Osteocyte (in vitro differentiated cells): ENCODE results near the gene TXNDC11. TPM values are rescaled to one million over a fixed set of nuclear protein-coding genes. Genes with fewer than 3 reads are reported as not detected.

ENCODE experiments used
- DNase-seq: peaks from one replicate; pipeline ENCODE4 v3.0.0; 2021; ENCODE audit warnings: mixed read lengths; ENCODE audit not compliant: unreplicated experiment; ENCODE audit errors: extremely low spot score
- H3K27ac Mint-ChIP-seq: one replicate; pipeline ENCODE4 v1.8.0; 2021; ENCODE audit warnings: mild to moderate bottlenecking, mixed read lengths; ENCODE audit not compliant: unreplicated experiment
- H3K27me3 Mint-ChIP-seq: one replicate; pipeline ENCODE4 v1.8.0; 2021; ENCODE audit warnings: mixed read lengths; ENCODE audit not compliant: unreplicated experiment
- H3K36me3 Mint-ChIP-seq: one replicate; pipeline ENCODE4 v1.8.0; 2021; ENCODE audit warnings: mixed read lengths; ENCODE audit not compliant: unreplicated experiment
- H3K4me1 Mint-ChIP-seq: one replicate; pipeline ENCODE4 v1.8.0; 2021; ENCODE audit warnings: mixed read lengths; ENCODE audit not compliant: unreplicated experiment
- H3K4me3 Mint-ChIP-seq: one replicate; pipeline ENCODE4 v1.8.0; 2021; ENCODE audit warnings: mild to moderate bottlenecking, moderate library complexity, mixed read lengths; ENCODE audit not compliant: unreplicated experiment
- H3K9me3 Mint-ChIP-seq: one replicate; pipeline ENCODE4 v1.8.0; 2021; ENCODE audit warnings: mixed read lengths; ENCODE audit not compliant: unreplicated experiment
- total RNA-seq: library from RNA; stranded (reverse); gene quantifications from 2 replicates; pipeline ENCODE4 v1.2.1, GENCODE V29; 2021
- TF ChIP-seq, protein P1 (sequence below): fragments of 200-600 bp; sonication (generic); IDR thresholded peaks from 2 replicates; pipeline ENCODE4 v1.5.0; 2021; ENCODE audit warnings: antibody characterized with exemption, mild to moderate bottlenecking, moderate library complexity

Gene TXNDC11
- total RNA-seq, 1 donor from 2014 or later: 31.9 TPM

- Mint-ChIP-seq H3K36me3 (peaks cover 46% of the 10 kb centered on the region), H3K27ac (no peak overlapping the region), H3K4me3 (no peak overlapping the region), H3K9me3 (no peaks in the 10 kb centered on the region), H3K27me3 (no peaks in the 10 kb centered on the region), H3K4me1 (no peaks in the 10 kb centered on the region)
- TF ChIP-seq, protein P1, sequence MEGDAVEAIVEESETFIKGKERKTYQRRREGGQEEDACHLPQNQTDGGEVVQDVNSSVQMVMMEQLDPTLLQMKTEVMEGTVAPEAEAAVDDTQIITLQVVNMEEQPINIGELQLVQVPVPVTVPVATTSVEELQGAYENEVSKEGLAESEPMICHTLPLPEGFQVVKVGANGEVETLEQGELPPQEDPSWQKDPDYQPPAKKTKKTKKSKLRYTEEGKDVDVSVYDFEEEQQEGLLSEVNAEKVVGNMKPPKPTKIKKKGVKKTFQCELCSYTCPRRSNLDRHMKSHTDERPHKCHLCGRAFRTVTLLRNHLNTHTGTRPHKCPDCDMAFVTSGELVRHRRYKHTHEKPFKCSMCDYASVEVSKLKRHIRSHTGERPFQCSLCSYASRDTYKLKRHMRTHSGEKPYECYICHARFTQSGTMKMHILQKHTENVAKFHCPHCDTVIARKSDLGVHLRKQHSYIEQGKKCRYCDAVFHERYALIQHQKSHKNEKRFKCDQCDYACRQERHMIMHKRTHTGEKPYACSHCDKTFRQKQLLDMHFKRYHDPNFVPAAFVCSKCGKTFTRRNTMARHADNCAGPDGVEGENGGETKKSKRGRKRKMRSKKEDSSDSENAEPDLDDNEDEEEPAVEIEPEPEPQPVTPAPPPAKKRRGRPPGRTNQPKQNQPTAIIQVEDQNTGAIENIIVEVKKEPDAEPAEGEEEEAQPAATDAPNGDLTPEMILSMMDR: no peak
- no peak for DNase-seq
These were observed 31.5 kb upstream of the TXNDC11 start for GRCh38 chr16:11774065-11774626.

DNA sequence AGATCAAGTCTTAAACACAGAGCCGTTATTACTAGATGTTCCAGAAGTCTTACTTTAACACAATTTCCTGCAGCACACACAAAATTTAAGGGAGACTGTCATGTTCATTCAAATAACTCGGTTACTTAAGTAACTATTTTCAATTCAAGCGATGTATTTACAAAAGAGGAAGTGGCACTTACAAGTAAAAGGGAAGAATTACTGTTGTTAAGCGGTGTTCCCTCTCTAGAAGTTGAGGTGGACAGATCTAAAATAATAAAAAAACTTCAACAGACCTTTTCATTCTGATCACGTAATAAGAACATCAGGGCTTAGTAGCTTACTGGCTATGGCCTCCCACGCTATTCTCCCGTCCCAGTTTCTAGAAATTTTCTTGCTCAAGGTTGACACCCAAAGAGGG lies 26.2 kb upstream of the TXNDC11 start:
- no peak overlapping the region for H3K4me3 Mint-ChIP-seq
- H3K27ac Mint-ChIP-seq: no peak overlapping the region
- no peaks in the 10 kb centered on the region for H3K27me3 Mint-ChIP-seq
- TF ChIP-seq, protein P1: no peak
- H3K4me1 Mint-ChIP-seq: no peaks in the 10 kb centered on the region
- no peak for DNase-seq
- peaks cover 64% of the 10 kb centered on the region for H3K36me3 Mint-ChIP-seq
- H3K9me3 Mint-ChIP-seq: no peaks in the 10 kb centered on the region

DNA sequence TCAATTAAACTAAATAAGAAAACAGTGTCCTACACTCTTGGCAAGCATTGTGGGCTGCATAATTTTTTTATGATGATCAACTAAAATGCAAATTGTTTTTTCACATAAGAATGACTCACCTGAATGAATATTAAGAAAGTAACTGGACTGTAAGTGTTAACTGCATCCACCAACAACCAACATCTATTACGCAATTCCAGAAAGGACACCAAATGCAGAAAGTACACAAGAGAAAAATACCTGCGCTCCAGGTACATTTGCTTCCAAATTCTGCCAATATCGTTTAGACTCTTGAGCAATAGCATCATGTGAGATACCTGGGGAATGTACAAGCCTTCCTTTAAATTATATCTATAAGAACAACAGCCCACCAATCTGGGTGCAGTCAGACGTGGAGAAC lies 19.8 kb upstream of the TXNDC11 start:
- DNase-seq: no peak

GRCh38 chr16:11759997-11760396 lies 17.3 kb upstream of the TXNDC11 start:
- Mint-ChIP-seq H3K4me3 (no peak overlapping the region), H3K27me3 (no peaks in the 10 kb centered on the region), H3K4me1 (peaks cover 44% of the 10 kb centered on the region), H3K9me3 (no peaks in the 10 kb centered on the region), H3K36me3 (peaks cover 72% of the 10 kb centered on the region), H3K27ac (peak overlapping the region; percentile 28)
- no peak for DNase-seq
- TF ChIP-seq, protein P1: no peak

More for the DNA sequence above, 19.8 kb upstream of the TXNDC11 start:
- peaks cover 22% of the 10 kb centered on the region for H3K4me1 Mint-ChIP-seq
- peaks cover 68% of the 10 kb centered on the region for H3K36me3 Mint-ChIP-seq
- TF ChIP-seq, protein P1: no peak
- H3K4me3 Mint-ChIP-seq: no peak overlapping the region
- H3K27me3 Mint-ChIP-seq: no peaks in the 10 kb centered on the region
- no peaks in the 10 kb centered on the region for H3K9me3 Mint-ChIP-seq
- H3K27ac Mint-ChIP-seq: no peak overlapping the region

DNA sequence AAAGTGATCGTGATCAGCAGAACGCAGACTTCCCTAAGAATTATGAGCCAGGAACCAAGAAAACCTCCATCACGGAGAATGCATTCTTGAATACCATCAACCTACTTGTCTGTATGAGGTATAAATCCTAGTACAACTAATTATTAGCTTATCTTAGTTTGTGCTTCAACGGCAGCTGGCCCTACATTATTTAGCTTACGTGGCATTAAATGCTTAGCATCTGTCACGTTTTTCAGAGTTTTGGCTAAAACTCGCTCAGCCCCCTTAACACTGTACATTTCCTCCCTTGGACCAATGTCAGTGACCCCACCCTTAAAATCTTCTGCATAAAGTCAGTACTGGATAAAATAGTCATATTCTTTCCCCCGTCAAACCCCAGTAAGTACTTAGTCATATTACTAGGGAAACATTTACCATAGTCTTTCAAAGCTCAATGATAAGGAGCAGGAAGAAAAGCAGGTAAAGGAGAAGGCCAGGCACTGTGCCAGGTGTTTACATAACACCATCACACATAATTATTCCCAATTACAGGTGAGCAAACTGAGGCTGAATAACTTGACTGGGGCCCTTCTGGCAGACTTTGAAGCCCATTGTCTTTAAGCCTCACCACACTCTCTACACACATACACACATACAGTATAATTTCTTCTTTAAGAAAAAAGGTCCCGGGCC lies 16.6 kb upstream of the TXNDC11 start:
- Mint-ChIP-seq H3K4me1 (peaks cover 47% of the 10 kb centered on the region), H3K9me3 (no peaks in the 10 kb centered on the region), H3K27me3 (no peaks in the 10 kb centered on the region), H3K36me3 (peaks cover 67% of the 10 kb centered on the region), H3K27ac (no peak overlapping the region), H3K4me3 (no peak overlapping the region)
- TF ChIP-seq, protein P1: no peak
- no peak for DNase-seq
